H9 (cell line): ENCODE results near the gene IMMP2L. TPM values are rescaled to one million over a fixed set of nuclear protein-coding genes. Genes with fewer than 3 reads are reported as not detected.

Source experiments
- DNase-seq: peaks from one replicate; pipeline ENCODE4 v3.0.0-alpha.2; 2017
- H2AFZ ChIP-seq: one replicate; pipeline ENCODE4 v1.6.1; 2013; ENCODE audit warnings: mild to moderate bottlenecking, low read length, control low read depth, moderate library complexity
- H2AK5ac ChIP-seq: 2 replicates; pipeline ENCODE4 v1.6.1; 2013; ENCODE audit warnings: low read length, control low read depth, mixed read lengths; ENCODE audit not compliant: insufficient read length
- H2BK120ac ChIP-seq: one replicate; pipeline ENCODE4 v1.6.1; 2013; ENCODE audit warnings: low read depth, mild to moderate bottlenecking, low read length, control low read depth, inconsistent platforms; ENCODE audit not compliant: poor library complexity, severe bottlenecking
- H2BK12ac ChIP-seq: 2 replicates; pipeline ENCODE4 v1.6.1; 2013; ENCODE audit warnings: low read length, control low read depth, mixed read lengths, low read depth; ENCODE audit not compliant: insufficient read length
- H2BK15ac ChIP-seq: 2 replicates; pipeline ENCODE4 v1.6.1; 2013; ENCODE audit warnings: low read depth, low read length, control low read depth
- H2BK20ac ChIP-seq: one replicate; pipeline ENCODE4 v1.6.1; 2013; ENCODE audit warnings: low read depth, mild to moderate bottlenecking, low read length, control low read depth, inconsistent platforms; ENCODE audit not compliant: poor library complexity, severe bottlenecking
- H2BK5ac ChIP-seq: 2 replicates; pipeline ENCODE4 v1.6.1; 2013; ENCODE audit warnings: low read length, control low read depth, mixed read lengths; ENCODE audit not compliant: insufficient read length
- H3K14ac ChIP-seq: 2 replicates; pipeline ENCODE4 v1.6.1; 2013; ENCODE audit warnings: low read length, control low read depth; ENCODE audit not compliant: insufficient read depth
- H3K18ac ChIP-seq: 2 replicates; pipeline ENCODE4 v1.6.1; 2013; ENCODE audit warnings: low read depth, mild to moderate bottlenecking, mixed read lengths, low read length, control low read depth; ENCODE audit not compliant: insufficient read length
- H3K23ac ChIP-seq: 2 replicates; pipeline ENCODE4 v1.6.1; 2013; ENCODE audit warnings: low read length, control low read depth, mixed read lengths, low read depth; ENCODE audit not compliant: insufficient read length
- H3K23me2 ChIP-seq: 2 replicates; pipeline ENCODE4 v1.6.1; 2013; ENCODE audit warnings: low read depth, mild to moderate bottlenecking, mixed read lengths, low read length, control low read depth; ENCODE audit not compliant: insufficient read length, poor library complexity, severe bottlenecking
- H3K27ac ChIP-seq: 2 replicates; pipeline ENCODE4 v1.5.1; 2013; ENCODE audit warnings: low read length, control low read depth, mixed read lengths, low read depth; ENCODE audit not compliant: insufficient read length
- H3K27me3 ChIP-seq: 2 replicates; pipeline ENCODE4 v1.6.1; 2013; ENCODE audit warnings: low read length, control low read depth, inconsistent platforms; ENCODE audit not compliant: insufficient read depth
- H3K4ac ChIP-seq: 2 replicates; pipeline ENCODE4 v1.6.1; 2013; ENCODE audit warnings: low read depth, mild to moderate bottlenecking, control low read depth, inconsistent platforms, low read length, moderate library complexity
- H3K4me1 ChIP-seq: 2 replicates; pipeline ENCODE4 v1.6.1; 2013; ENCODE audit warnings: low read length, control low read depth, inconsistent platforms; ENCODE audit not compliant: insufficient read depth
- H3K4me2 ChIP-seq: 2 replicates; pipeline ENCODE4 v1.6.1; 2013; ENCODE audit warnings: low read length, control low read depth, mixed read lengths; ENCODE audit not compliant: insufficient read length, insufficient read depth
- H3K56ac ChIP-seq: 2 replicates; pipeline ENCODE4 v1.6.1; 2013; ENCODE audit warnings: low read depth, mild to moderate bottlenecking, mixed read lengths, low read length, control low read depth; ENCODE audit not compliant: insufficient read length
- H3K79me1 ChIP-seq: 2 replicates; pipeline ENCODE4 v1.6.1; 2013; ENCODE audit warnings: low read depth, mild to moderate bottlenecking, moderate library complexity, low read length, control low read depth, inconsistent platforms; ENCODE audit not compliant: insufficient read depth, poor library complexity, severe bottlenecking
- H3K79me2 ChIP-seq: 2 replicates; pipeline ENCODE4 v1.6.1; 2013; ENCODE audit warnings: low read length, control low read depth, inconsistent platforms; ENCODE audit not compliant: insufficient read depth
- H3K9ac ChIP-seq: 2 replicates; pipeline ENCODE4 v1.6.1; 2013; ENCODE audit warnings: low read length, control low read depth, mixed read lengths; ENCODE audit not compliant: insufficient read length; ENCODE audit errors: extremely low read depth
- H3K9me3 ChIP-seq: one replicate; pipeline ENCODE4 v1.6.1; 2013; ENCODE audit warnings: low read depth, low read length, inconsistent platforms; ENCODE audit not compliant: control insufficient read depth
- H3T11ph ChIP-seq: one replicate; pipeline ENCODE4 v1.6.1; 2013; ENCODE audit warnings: mild to moderate bottlenecking, low read length, control low read depth, inconsistent platforms
- H4K20me1 ChIP-seq: one replicate; pipeline ENCODE4 v1.6.1; 2013; ENCODE audit not compliant: control insufficient read depth, insufficient read length, insufficient read depth
- H4K5ac ChIP-seq: 2 replicates; pipeline ENCODE4 v1.6.1; 2013; ENCODE audit warnings: low read depth, mild to moderate bottlenecking, mixed read lengths, low read length, control low read depth; ENCODE audit not compliant: insufficient read length
- H4K8ac ChIP-seq: replicated peaks from 2 replicates; pipeline ENCODE4 v1.6.1; 2013; ENCODE audit warnings: low read length, control low read depth, mixed read lengths, low read depth; ENCODE audit not compliant: insufficient read length
- H4K91ac ChIP-seq: 2 replicates; pipeline ENCODE4 v1.6.1; 2013; ENCODE audit warnings: low read depth, mild to moderate bottlenecking, moderate library complexity, mixed read lengths, low read length, control low read depth; ENCODE audit not compliant: insufficient read length
- H3K27ac Mint-ChIP-seq, 3 experiments: 2 replicates in 2 of 3; 3 replicates in 1 of 3; pipeline ENCODE4 v1.8.0; 2020 to 2021; ENCODE audit warnings: mixed read lengths in 3 of 3, mild to moderate bottlenecking in 1 of 3, moderate library complexity in 1 of 3
- H3K27me3 Mint-ChIP-seq: 2 replicates; pipeline ENCODE4 v1.8.0; 2021; ENCODE audit warnings: low read depth, mild to moderate bottlenecking, moderate library complexity, mixed read lengths
- H3K36me3 Mint-ChIP-seq, 3 experiments: 2 replicates in 2 of 3; 3 replicates in 1 of 3; pipeline ENCODE4 v1.8.0; 2020 to 2021; ENCODE audit warnings: low read depth in 3 of 3, mixed read lengths in 3 of 3; ENCODE audit not compliant: insufficient read depth in 1 of 3
- H3K4me1 Mint-ChIP-seq, 2 experiments: 2 replicates each; pipeline ENCODE4 v1.8.0; 2020; ENCODE audit warnings: mixed read lengths in 2 of 2
- H3K4me3 Mint-ChIP-seq, 2 experiments: 2 replicates in 1 of 2; 3 replicates in 1 of 2; pipeline ENCODE4 v1.8.0; 2020 to 2021; ENCODE audit warnings: mild to moderate bottlenecking in 2 of 2, mixed read lengths in 2 of 2, moderate library complexity in 1 of 2
- H3K9me3 Mint-ChIP-seq, 2 experiments: 2 replicates in 1 of 2; 3 replicates in 1 of 2; pipeline ENCODE4 v1.8.0; 2020; ENCODE audit warnings: mild to moderate bottlenecking in 2 of 2, mixed read lengths in 2 of 2, moderate library complexity in 1 of 2
- WGBS: extraction: QIAGEN DNeasy Blood & Tissue Kit; methylation state at CpG from one replicate; pipeline ENCODE4 v1.1.7; 2013; ENCODE audit warnings: missing lambda C conversion rate, low lambda C conversion rate, mixed read lengths; ENCODE audit not compliant: insufficient read length; ENCODE audit errors: extremely low coverage; 5-methylcytosine and 5-hydroxymethylcytosine counted together
- total RNA-seq: library from RNA; stranded (reverse); gene quantifications from 2 replicates; pipeline ENCODE4 v1.2.1, GENCODE V29; 2021
- TF ChIP-seq, protein P1 (sequence below): fragments of 200-600 bp; sonication (generic); conservative IDR thresholded peaks from 3 replicates; pipeline ENCODE4 v1.8.0; 2021; ENCODE audit warnings: antibody characterized with exemption, mild to moderate bottlenecking

IMMP2L gene
- total RNA-seq, 1 experiment from 2014 or later = 14.7 TPM

GRCh38 chr7:110677405-110677804 lies 884.9 kb downstream of the IMMP2L start:
- no peaks in the 10 kb centered on the region for H4K20me1 ChIP-seq
- no peak overlapping the region for H3K9ac ChIP-seq
- no peak overlapping the region for H2BK15ac ChIP-seq
- H3K4me3 Mint-ChIP-seq = no peak overlapping the region
- DNase-seq = no peak
- no peak overlapping the region for H2BK12ac ChIP-seq
- H4K5ac ChIP-seq = no peak overlapping the region
- no peak overlapping the region for H3K27ac ChIP-seq
- no peak overlapping the region for H3K56ac ChIP-seq
- H3K27me3 Mint-ChIP-seq = no peaks in the 10 kb centered on the region
- H2BK120ac ChIP-seq = no peak overlapping the region
- H2AFZ ChIP-seq = no peak overlapping the region
- H3K9me3 Mint-ChIP-seq = peaks cover 23 to 24% of the 10 kb centered on the region in 2 experiments
- no peak overlapping the region for H3K4me2 ChIP-seq
- no peak overlapping the region for H2AK5ac ChIP-seq
- no peak overlapping the region for H4K91ac ChIP-seq
- H3K36me3 Mint-ChIP-seq = peaks cover 16 to 25% (median 20%) of the 10 kb centered on the region in 3 experiments
- no peak overlapping the region for H3T11ph ChIP-seq
- H3K9me3 ChIP-seq = peaks cover 9% of the 10 kb centered on the region
- H2BK5ac ChIP-seq = no peak overlapping the region
- H3K79me1 ChIP-seq = no peaks in the 10 kb centered on the region
- no peak overlapping the region for H3K23ac ChIP-seq
- H3K4me1 Mint-ChIP-seq = no peaks in the 10 kb centered on the region
- H3K27me3 ChIP-seq = no peaks in the 10 kb centered on the region
- H3K79me2 ChIP-seq = no peaks in the 10 kb centered on the region
- no peak overlapping the region for H2BK20ac ChIP-seq
- H3K4ac ChIP-seq = no peak overlapping the region
- H3K4me1 ChIP-seq = no peaks in the 10 kb centered on the region
- TF ChIP-seq, protein P1, sequence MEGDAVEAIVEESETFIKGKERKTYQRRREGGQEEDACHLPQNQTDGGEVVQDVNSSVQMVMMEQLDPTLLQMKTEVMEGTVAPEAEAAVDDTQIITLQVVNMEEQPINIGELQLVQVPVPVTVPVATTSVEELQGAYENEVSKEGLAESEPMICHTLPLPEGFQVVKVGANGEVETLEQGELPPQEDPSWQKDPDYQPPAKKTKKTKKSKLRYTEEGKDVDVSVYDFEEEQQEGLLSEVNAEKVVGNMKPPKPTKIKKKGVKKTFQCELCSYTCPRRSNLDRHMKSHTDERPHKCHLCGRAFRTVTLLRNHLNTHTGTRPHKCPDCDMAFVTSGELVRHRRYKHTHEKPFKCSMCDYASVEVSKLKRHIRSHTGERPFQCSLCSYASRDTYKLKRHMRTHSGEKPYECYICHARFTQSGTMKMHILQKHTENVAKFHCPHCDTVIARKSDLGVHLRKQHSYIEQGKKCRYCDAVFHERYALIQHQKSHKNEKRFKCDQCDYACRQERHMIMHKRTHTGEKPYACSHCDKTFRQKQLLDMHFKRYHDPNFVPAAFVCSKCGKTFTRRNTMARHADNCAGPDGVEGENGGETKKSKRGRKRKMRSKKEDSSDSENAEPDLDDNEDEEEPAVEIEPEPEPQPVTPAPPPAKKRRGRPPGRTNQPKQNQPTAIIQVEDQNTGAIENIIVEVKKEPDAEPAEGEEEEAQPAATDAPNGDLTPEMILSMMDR = no peak
- no CpG with 5 or more reads among the region's 5 CpGs for WGBS
- no peak overlapping the region; a peak in 1 of 7 replicates for H3K27ac Mint-ChIP-seq
- no peaks in the 10 kb centered on the region for H3K23me2 ChIP-seq
- H3K14ac ChIP-seq = no peak overlapping the region
- no peak overlapping the region for H4K8ac ChIP-seq
- H3K18ac ChIP-seq = no peak overlapping the region
